MM.1S (cell line): ENCODE data around the gene CRY2.

ENCODE experiments used
- DNase-seq: peaks from one replicate; pipeline ENCODE4 v3.0.0-alpha.2; 2015
- H2AFZ ChIP-seq: fragments of 300-600 bp; sonication (generic); 2 replicates; pipeline ENCODE4 v1.6.0; 2016; ENCODE audit warnings: antibody characterized with exemption, low read length
- H3F3A ChIP-seq: fragments of 300-600 bp; sonication (generic); 2 replicates; pipeline ENCODE4 v1.6.1; 2016; ENCODE audit warnings: mild to moderate bottlenecking, antibody characterized with exemption, low read length, moderate library complexity, mixed read lengths; ENCODE audit not compliant: insufficient read depth
- H3K27ac ChIP-seq: fragments of 300-600 bp; sonication (generic); 2 replicates; pipeline ENCODE4 v1.5.1; 2016; ENCODE audit warnings: mild to moderate bottlenecking, low read length
- H3K27me3 ChIP-seq: fragments of 300-600 bp; sonication (generic); replicated peaks from 2 replicates; pipeline ENCODE4 v1.6.0; 2016; ENCODE audit warnings: low read length; ENCODE audit not compliant: insufficient read depth
- H3K36me3 ChIP-seq: fragments of 300-600 bp; sonication (generic); replicated peaks from 2 replicates; pipeline ENCODE4 v1.6.1; 2016; ENCODE audit warnings: mild to moderate bottlenecking, low read length, mixed read lengths; ENCODE audit not compliant: insufficient read depth
- H3K4me1 ChIP-seq: fragments of 300-600 bp; sonication (generic); 2 replicates; pipeline ENCODE4 v1.6.1; 2016; ENCODE audit warnings: low read length, mixed read lengths
- H3K4me2 ChIP-seq: fragments of 300-600 bp; sonication (generic); 2 replicates; pipeline ENCODE4 v1.6.0; 2016; ENCODE audit warnings: low read depth, low read length
- H3K4me3 ChIP-seq: fragments of 300-600 bp; sonication (generic); 2 replicates; pipeline ENCODE4 v1.5.1; 2016; ENCODE audit warnings: low read length, mixed read lengths
- H3K79me2 ChIP-seq: fragments of 300-600 bp; sonication (generic); 2 replicates; pipeline ENCODE4 v1.6.1; 2016; ENCODE audit warnings: mixed run types, low read length, mixed read lengths
- H3K9ac ChIP-seq: fragments of 300-600 bp; sonication (generic); 2 replicates; pipeline ENCODE4 v1.6.1; 2016; ENCODE audit warnings: low read length, mixed read lengths
- H3K9me2 ChIP-seq: fragments of 300-600 bp; sonication (generic); replicated peaks from 2 replicates; pipeline ENCODE4 v1.6.1; 2016; ENCODE audit warnings: mild to moderate bottlenecking, low read length, mixed read lengths; ENCODE audit not compliant: insufficient read depth
- H3K9me3 ChIP-seq: fragments of 300-600 bp; sonication (generic); replicated peaks from 2 replicates; pipeline ENCODE4 v1.6.1; 2016; ENCODE audit warnings: mild to moderate bottlenecking, low read length, mixed read lengths; ENCODE audit not compliant: insufficient read depth
- H4K20me1 ChIP-seq: fragments of 300-600 bp; sonication (generic); 2 replicates; pipeline ENCODE4 v1.6.1; 2016; ENCODE audit warnings: mild to moderate bottlenecking, low read length, moderate library complexity, mixed read lengths; ENCODE audit not compliant: insufficient read depth
- EZH2 ChIP-seq: fragments of 300-600 bp; sonication (generic); optimal IDR thresholded peaks from 2 replicates; pipeline ENCODE3; 2017; ENCODE audit warnings: low read depth, mild to moderate bottlenecking, antibody characterized with exemption, low read length, mixed read lengths
- EZH2phosphoT487 ChIP-seq: fragments of 300-600 bp; sonication (generic); IDR thresholded peaks from 2 replicates; pipeline ENCODE4 v1.6.1; 2018; ENCODE audit warnings: antibody characterized with exemption, low read length
- TF ChIP-seq, protein P1 (sequence below): fragments of 300-600 bp; sonication (generic); IDR thresholded peaks from 2 replicates; pipeline ENCODE4 v1.5.1; 2016; ENCODE audit warnings: antibody characterized with exemption, low read length, mixed read lengths

CRY2 gene

DNA sequence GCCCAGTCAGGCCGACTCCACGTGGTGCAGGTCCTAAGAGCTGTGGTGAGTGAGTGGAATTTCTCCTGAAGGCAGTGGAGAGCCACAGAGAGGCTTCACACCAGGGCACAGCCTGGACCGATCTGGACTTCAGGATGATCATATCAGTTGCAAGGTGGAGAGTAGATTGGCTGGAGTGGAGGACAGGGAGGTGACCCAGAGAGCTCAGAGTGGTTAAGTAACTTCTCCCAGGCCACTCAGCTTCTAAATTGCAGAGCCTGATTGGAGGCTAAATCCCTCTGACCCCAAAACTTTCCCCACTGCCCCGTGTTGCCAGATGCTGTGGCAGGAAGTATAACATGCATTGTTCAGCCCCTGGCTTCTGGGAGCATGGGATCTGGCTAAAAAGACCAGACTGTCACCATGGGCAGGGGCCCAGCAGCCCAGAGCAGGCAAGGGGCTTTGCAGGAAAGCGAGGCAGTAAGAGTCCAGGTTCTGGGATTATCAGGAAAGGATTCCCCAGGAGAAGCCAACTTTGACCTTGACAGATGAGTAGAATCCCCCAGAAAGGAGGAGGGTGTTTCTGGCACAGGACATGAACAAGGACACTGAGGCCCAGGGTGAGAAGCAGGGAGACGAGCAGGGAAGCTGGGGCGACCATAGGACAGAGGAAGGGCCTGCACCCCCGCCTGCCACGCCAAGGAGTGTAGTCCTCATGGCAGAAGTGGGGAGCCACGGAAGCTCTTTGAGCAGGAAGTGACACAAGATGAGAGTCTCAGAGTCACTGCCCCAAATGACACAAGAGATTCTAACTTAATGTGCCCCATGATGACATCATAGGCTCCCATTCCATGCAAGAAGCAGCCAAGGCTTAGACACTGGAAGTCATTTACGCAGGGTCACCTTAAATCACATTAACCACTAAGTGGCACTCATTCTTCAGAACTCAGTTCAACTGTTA is 37.5 kb upstream of the CRY2 start:
- no peaks in the 10 kb centered on the region for H3K27me3 ChIP-seq
- no peak for TF ChIP-seq EZH2
- TF ChIP-seq, protein P1, sequence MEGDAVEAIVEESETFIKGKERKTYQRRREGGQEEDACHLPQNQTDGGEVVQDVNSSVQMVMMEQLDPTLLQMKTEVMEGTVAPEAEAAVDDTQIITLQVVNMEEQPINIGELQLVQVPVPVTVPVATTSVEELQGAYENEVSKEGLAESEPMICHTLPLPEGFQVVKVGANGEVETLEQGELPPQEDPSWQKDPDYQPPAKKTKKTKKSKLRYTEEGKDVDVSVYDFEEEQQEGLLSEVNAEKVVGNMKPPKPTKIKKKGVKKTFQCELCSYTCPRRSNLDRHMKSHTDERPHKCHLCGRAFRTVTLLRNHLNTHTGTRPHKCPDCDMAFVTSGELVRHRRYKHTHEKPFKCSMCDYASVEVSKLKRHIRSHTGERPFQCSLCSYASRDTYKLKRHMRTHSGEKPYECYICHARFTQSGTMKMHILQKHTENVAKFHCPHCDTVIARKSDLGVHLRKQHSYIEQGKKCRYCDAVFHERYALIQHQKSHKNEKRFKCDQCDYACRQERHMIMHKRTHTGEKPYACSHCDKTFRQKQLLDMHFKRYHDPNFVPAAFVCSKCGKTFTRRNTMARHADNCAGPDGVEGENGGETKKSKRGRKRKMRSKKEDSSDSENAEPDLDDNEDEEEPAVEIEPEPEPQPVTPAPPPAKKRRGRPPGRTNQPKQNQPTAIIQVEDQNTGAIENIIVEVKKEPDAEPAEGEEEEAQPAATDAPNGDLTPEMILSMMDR: no peak
- no peak overlapping the region for H3K4me2 ChIP-seq
- no peak overlapping the region for H2AFZ ChIP-seq
- H3F3A ChIP-seq: no peaks in the 10 kb centered on the region
- no peak for DNase-seq
- no peaks in the 10 kb centered on the region for H3K9me2 ChIP-seq
- no peaks in the 10 kb centered on the region for H3K36me3 ChIP-seq
- H3K79me2 ChIP-seq: peaks cover 43% of the 10 kb centered on the region
- no peaks in the 10 kb centered on the region for H3K9me3 ChIP-seq
- H3K4me3 ChIP-seq: no peak overlapping the region
- H3K9ac ChIP-seq: no peak overlapping the region
- no peaks in the 10 kb centered on the region for H4K20me1 ChIP-seq
- H3K4me1 ChIP-seq: peaks cover 10% of the 10 kb centered on the region
- H3K27ac ChIP-seq: no peak overlapping the region

DNA sequence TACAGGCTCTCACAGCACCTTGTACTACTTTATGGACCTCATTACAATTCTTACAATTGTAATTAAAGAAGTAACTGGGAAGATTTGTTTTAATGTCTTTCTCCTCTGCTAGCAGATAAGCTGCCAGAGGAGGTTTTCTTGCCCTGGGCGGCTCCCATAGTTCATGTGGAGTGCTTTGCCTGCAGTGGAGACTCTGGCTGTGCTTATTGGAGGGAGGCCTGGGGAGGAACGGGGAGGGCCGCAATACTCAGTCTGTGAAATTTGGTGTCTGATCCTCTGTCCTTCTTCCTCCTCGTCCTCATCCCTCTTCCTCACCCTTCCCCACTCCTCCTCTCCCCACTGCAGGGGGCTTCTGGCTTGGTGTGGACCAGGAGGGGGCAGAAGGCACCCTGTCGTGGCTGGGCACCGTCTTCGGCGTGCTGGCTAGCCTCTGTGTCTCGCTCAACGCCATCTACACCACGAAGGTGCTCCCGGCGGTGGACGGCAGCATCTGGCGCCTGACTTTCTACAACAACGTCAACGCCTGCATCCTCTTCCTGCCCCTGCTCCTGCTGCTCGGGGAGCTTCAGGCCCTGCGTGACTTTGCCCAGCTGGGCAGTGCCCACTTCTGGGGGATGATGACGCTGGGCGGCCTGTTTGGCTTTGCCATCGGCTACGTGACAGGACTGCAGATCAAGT is 36.7 kb upstream of the CRY2 start:
- H3K9me2 ChIP-seq: no peaks in the 10 kb centered on the region
- H3K9me3 ChIP-seq: no peaks in the 10 kb centered on the region
- H3K9ac ChIP-seq: no peak overlapping the region
- H3K36me3 ChIP-seq: no peaks in the 10 kb centered on the region
- no peak overlapping the region for H3K27ac ChIP-seq
- H3K4me2 ChIP-seq: no peak overlapping the region
- no peak overlapping the region for H2AFZ ChIP-seq
- peaks cover 39% of the 10 kb centered on the region for H3K79me2 ChIP-seq
- H3K4me1 ChIP-seq: peaks cover 10% of the 10 kb centered on the region
- no peaks in the 10 kb centered on the region for H4K20me1 ChIP-seq
- no peaks in the 10 kb centered on the region for H3F3A ChIP-seq
- no peaks in the 10 kb centered on the region for H3K27me3 ChIP-seq
- no peak overlapping the region for H3K4me3 ChIP-seq
- DNase-seq: no peak
- TF ChIP-seq EZH2 (no peak), EZH2phosphoT487 (no peak)
- TF ChIP-seq, protein P1: no peak

DNA sequence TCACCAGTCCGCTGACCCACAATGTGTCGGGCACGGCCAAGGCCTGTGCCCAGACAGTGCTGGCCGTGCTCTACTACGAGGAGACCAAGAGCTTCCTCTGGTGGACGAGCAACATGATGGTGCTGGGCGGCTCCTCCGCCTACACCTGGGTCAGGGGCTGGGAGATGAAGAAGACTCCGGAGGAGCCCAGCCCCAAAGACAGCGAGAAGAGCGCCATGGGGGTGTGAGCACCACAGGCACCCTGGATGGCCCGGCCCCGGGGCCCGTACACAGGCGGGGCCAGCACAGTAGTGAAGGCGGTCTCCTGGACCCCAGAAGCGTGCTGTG is 36.2 kb upstream of the CRY2 start:
- TF ChIP-seq, protein P1: no peak
- TF ChIP-seq EZH2phosphoT487 (no peak), EZH2 (no peak)

More for the DNA sequence above, 36.2 kb upstream of the CRY2 start:
- H2AFZ ChIP-seq: no peak overlapping the region
- H3F3A ChIP-seq: 0 out of 2 replicates have a peak, but pooled peaks cover 3% of the 10 kb centered on the region
- peaks cover 12% of the 10 kb centered on the region for H3K4me1 ChIP-seq
- H3K27ac ChIP-seq: no peak overlapping the region
- H3K79me2 ChIP-seq: peaks cover 34% of the 10 kb centered on the region
- no peaks in the 10 kb centered on the region for H3K36me3 ChIP-seq
- no peak overlapping the region for H3K4me3 ChIP-seq
- DNase-seq: no peak
- no peaks in the 10 kb centered on the region for H4K20me1 ChIP-seq
- H3K9ac ChIP-seq: no peak overlapping the region
- no peaks in the 10 kb centered on the region for H3K9me3 ChIP-seq
- H3K9me2 ChIP-seq: no peaks in the 10 kb centered on the region
- no peaks in the 10 kb centered on the region for H3K27me3 ChIP-seq
- no peak overlapping the region for H3K4me2 ChIP-seq
